Upper lobe of left lung (tissue), 4 donors: ENCODE data around the gene CAT.

Experiments
- CTCF ChIP-seq, 6 experiments: fragments of 450-650 bp in 4 of 6; fragments of 200-600 bp in 2 of 6; sonication (generic) in 2 of 6; IDR thresholded peaks; one replicate each; pipeline ENCODE4 v1.5.1; 2016 to 2019; ENCODE audit warnings: antibody characterized with exemption in 6 of 6
- EP300 ChIP-seq, 4 donors: sonication (generic); formaldehyde crosslinking; IDR thresholded peaks; one replicate each; pipeline ENCODE4 v1.5.1; 2017; ENCODE audit warnings: antibody characterized with exemption in 4 of 4, control low read depth in 2 of 4
- POLR2A ChIP-seq, 4 donors: fragments of 450-650 bp; IDR thresholded peaks; one replicate each; pipeline ENCODE4 v1.5.1; 2016 to 2017; ENCODE audit warnings: antibody characterized with exemption in 4 of 4, mild to moderate bottlenecking in 2 of 4
- POLR2AphosphoS5 ChIP-seq, 2 donors: sonication (generic); formaldehyde crosslinking; IDR thresholded peaks; one replicate each; pipeline ENCODE4 v1.5.1; 2017; ENCODE audit warnings: antibody characterized with exemption in 2 of 2

- TF ChIP-seq POLR2AphosphoS5 (IDR thresholded peaks at IDR 0.05), result no peak
- TF ChIP-seq CTCF (IDR thresholded peaks at IDR 0.05), result no peak
- no peak for TF ChIP-seq POLR2A (IDR thresholded peaks at IDR 0.05)
- no peak for TF ChIP-seq EP300 (IDR thresholded peaks at IDR 0.05)
These were observed 38.1 kb downstream of the CAT start for GRCh38 chr11:34476849-34477248.
